Medulla oblongata (tissue), 1 donor: ENCODE results near the gene SCGB2B2.
"Not testable (repeated sequence)": the region's sequence is repeated elsewhere in the genome, so short reads cannot be mapped to it uniquely, and the experiment has no call there.

Source experiments
- DNase-seq: peaks from one replicate; pipeline ENCODE4 v3.0.0-alpha.2; 2015; ENCODE audit errors: extremely low spot score

SCGB2B2 gene

GRCh38 chr19:34668690-34669089, 8.3 kb downstream of the SCGB2B2 start:
- DNase-seq, result not testable (repeated sequence)

GRCh38 chr19:34668077-34668689, 8.8 kb downstream of the SCGB2B2 start:
- not testable (repeated sequence) for DNase-seq

GRCh38 chr19:34667349-34668076, 9.4 kb downstream of the SCGB2B2 start:
- DNase-seq, result no peak

- DNase-seq, result no peak
Measured at GRCh38 chr19:34666958-34667265, 10.0 kb downstream of the SCGB2B2 start.

- DNase-seq, result no peak
Measured at GRCh38 chr19:34666200-34666957, 10.6 kb downstream of the SCGB2B2 start.

- not testable (repeated sequence) for DNase-seq
Measured at GRCh38 chr19:34665275-34665674, 11.7 kb downstream of the SCGB2B2 start.

GRCh38 chr19:34664870-34665269, 12.1 kb downstream of the SCGB2B2 start:
- DNase-seq, result no peak

- DNase-seq, result peak; percentile 6
Measured at GRCh38 chr19:34664168-34664567, 12.8 kb downstream of the SCGB2B2 start.

GRCh38 chr19:34662919-34663318, 14.0 kb downstream of the SCGB2B2 start:
- DNase-seq, result peak; percentile 26

GRCh38 chr19:34661357-34661756, 15.6 kb downstream of the SCGB2B2 start:
- DNase-seq, result no peak

GRCh38 chr19:34655651-34656050, 21.3 kb downstream of the SCGB2B2 start:
- DNase-seq, result no peak

- DNase-seq, result no peak
Measured at GRCh38 chr19:34654796-34655195, 22.2 kb downstream of the SCGB2B2 start.

- no peak for DNase-seq
Measured at GRCh38 chr19:34651747-34652146, 25.2 kb downstream of the SCGB2B2 start.

- DNase-seq, result no peak
Measured at GRCh38 chr19:34649886-34650543, 26.9 kb downstream of the SCGB2B2 start.

- no peak for DNase-seq
Measured at GRCh38 chr19:34645551-34645950, 31.4 kb downstream of the SCGB2B2 start.

- no peak for DNase-seq
Measured at GRCh38 chr19:34644991-34645461, 31.9 kb downstream of the SCGB2B2 start.

GRCh38 chr19:34642241-34642640, 34.7 kb downstream of the SCGB2B2 start:
- DNase-seq, result no peak

GRCh38 chr19:34639491-34640085, 37.4 kb downstream of the SCGB2B2 start:
- DNase-seq, result peak; percentile 93

- DNase-seq, result no peak
Measured at GRCh38 chr19:34633802-34634201, 43.2 kb downstream of the SCGB2B2 start.
